GM19035 (cell line): ENCODE data around the gene C1orf35.

Experiments
- ATAC-seq: cut with Tn5 transposase; IDR thresholded peaks from one replicate; pipeline ENCODE4 v1.9.1; 2021; ENCODE audit not compliant: unreplicated experiment

C1orf35 gene

DNA sequence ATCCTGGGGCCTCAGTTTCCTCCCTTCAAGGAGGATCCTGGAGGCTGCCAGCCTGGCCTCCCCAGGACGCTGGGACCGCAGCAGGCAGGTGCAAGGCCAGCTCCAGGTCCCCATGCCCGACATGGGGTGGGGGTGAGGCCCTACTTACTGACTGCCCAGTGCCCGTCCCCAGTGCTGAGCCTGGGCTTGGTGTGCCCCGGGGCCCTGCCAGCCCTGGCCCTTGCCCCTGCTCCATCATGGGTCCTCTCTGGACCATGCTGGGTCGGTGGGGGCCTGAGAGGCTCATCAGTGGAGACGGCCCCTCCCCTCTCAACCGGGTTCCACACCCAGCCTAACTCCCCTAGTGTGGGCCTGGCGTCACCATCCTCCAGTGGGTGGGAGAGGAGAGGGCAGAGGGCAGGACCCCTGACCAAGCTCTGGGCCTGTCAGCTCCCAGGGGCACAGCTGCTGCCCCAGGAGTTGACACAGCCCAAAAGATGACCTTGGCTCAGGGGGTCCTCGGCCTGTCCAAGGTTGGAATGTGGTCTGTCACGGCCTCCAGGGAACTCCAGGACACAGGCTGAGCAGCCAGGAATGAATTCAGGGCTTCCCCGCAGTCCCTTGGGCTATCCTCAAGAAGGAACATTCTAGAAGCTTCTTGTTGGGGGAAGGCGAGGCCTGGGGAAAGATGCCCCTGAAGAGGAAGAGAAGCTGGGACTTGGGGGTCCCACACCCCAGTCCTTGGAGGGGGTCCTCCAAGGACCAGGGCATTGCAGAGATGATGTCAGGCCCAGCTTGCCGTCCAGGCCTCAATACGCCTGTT is 38.2 kb downstream of the C1orf35 start:
- no peak for ATAC-seq

DNA sequence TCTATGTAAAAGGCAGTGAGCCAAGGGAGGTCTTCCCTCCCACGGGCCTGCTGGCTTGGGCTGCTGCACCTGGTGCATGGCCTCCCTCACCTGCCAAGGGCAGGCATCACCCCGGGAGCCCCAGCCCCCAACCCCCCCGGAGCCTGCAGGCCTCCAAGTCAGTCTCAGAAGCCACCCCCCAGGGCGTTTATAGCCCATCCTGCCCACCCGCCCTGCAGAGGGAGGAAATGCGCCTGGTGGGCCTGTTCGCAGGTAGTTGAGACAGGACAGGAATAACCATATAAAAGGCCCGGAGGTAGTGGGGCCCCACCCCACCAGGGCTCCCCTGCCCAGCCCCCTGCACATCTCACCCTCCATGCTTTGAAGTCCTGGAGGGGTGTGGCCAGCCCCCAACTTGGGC is 38.8 kb downstream of the C1orf35 start:
- no peak for ATAC-seq

DNA sequence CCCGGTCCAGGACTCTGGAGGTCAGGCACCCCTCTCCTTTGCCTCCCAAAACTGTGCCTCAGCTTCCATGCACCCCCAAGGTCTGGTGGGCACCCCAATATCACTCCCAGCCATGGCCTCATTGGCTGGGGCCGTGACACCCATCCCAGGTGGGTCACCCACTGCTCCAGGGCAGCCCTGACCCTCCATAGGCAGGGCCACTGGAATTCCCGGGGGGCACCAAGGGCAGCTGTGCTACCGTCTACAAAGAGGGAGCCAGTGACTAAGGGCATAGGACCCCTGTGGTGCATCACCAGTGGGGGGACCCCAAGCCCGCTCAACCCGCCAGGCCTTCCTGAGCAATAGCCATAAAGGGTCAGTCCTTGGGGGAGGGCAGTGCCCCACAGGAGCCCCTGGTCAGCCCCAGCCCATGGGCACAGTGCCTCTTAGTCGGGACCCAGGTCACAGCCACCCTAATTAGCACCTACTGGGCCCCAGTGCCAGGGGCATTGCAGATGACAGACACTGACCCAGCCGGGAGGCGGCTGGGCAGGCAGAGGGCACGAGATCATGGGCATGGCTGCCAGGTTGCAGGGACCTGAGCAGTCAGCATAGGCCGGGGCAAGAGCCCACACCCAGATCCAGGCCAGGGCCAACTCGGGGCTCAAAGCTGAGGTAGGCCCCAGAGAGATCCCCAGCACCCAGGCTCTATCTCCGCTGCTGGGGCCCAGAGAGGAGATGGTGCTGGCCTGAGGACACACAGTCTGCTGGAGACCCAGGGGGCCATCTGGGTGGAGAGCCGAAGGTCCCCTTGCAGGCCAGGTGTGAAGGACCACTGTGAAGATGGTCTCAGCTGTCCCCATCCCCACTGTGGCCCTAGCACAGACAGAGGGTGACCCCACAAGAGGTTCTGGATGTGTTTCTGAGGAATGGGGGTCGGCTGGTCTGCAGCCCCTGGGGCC is 39.6 kb downstream of the C1orf35 start:
- no peak for ATAC-seq

DNA sequence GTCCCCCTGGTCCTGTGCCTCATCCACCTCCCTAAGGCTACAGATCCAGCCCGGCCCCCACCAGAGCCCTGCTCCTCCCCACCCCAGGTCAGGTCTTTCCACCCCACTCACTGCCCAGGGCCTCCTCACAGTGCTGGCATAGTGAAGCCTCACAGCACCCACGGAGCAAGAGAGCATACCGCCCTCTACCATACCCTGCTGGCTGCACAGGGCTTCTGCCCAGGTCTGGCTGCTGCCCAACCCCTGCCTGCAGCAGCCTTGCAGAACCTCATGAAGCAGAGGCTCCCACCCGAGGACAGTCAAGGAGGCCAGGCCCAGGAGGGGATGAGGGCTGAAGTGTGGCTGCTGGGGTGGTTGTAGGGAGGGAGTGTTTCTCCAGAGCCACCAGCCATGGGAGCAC is 40.3 kb downstream of the C1orf35 start:
- no peak for ATAC-seq

DNA sequence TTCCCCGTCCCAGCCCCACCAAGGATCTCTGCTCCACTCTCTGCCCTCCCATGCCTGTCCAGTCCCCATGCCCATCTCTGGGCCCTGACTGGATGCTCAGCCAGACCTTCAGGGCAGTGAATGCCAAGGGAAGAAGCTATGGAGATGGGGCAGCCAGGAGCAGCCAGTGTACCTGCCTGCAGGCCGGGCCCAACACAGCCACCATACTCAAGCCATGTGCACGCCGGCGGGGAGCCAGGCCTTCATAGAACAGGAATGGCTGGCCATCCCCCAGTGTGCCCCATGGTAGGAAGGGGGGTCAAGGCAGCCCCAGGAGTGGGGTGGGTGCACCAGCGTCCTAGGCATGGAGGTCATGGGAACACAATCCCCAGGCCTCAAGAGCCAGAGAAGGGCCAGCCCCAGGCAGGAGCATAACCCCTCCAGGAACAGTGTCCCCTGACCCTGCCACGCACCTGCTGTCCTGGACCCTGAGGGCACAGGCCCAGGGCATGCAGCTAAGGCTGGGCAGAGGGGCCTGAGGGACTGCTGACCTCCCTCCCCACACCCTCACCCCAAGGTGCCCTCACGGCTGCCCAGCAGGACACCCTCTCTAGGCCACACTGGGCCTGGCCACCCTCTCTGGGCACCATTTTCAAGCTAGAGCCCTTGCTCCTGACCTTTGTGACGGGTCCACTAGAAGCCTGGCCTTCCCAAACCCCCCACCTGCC is 40.9 kb downstream of the C1orf35 start:
- ATAC-seq: no peak

DNA sequence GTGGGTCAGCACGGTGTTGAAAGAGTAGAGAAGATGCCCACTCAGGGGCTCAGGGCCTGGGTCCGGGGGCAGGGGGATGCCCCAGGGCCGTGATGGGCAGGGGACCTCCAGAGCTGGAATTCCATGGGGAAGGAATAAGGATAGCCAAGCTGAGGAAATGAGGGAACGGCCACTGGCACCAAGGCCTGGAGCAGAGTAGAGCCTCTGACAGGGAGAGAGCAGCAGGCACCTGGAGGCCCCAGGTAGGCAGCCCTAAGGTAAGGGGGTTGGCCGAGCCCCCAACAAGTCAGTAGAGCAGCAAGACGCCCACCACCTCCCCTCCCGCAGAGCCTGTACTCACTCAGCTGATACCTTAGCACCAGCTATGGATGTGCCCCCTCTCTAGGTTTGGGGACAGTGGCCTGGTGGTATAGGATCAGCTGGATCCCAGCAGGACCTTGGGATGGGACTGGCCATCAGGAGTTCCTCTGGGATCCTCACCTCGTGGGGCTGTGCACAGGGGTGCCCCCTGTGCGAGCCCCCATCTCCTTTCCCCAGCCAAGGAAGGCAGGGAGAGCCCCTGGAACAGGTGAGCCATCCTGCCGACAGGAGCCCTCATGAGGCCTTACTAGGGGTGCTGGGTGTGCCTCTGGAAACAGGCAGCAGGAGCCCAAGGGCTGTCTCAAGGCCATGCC is 41.6 kb downstream of the C1orf35 start:
- ATAC-seq: no peak

DNA sequence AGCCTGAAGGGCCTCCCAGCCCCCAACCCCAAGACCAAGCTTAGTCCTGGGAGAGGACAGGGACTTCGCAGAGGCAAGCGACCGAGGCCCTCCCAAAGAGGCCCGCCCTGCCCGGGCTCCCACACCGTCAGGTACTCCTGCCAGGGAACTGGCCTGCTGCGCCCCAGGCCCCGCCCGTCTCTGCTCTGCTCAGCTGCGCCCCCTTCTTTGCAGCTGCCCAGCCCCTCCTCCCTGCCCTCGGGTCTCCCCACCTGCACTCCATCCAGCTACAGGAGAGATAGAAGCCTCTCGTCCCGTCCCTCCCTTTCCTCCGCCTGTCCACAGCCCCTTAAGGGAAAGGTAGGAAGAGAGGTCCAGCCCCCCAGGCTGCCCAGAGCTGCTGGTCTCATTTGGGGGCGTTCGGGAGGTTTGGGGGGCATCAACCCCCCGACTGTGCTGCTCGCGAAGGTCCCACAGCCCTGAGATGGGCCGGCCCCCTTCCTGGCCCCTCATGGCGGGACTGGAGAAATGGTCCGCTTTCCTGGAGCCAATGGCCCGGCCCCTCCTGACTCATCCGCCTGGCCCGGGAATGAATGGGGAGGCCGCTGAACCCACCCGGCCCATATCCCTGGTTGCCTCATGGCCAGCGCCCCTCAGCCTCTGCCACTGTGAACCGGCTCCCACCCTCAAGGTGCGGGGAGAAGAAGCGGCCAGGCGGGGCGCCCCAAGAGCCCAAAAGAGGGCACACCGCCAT is 42.5 kb downstream of the C1orf35 start:
- no peak for ATAC-seq

DNA sequence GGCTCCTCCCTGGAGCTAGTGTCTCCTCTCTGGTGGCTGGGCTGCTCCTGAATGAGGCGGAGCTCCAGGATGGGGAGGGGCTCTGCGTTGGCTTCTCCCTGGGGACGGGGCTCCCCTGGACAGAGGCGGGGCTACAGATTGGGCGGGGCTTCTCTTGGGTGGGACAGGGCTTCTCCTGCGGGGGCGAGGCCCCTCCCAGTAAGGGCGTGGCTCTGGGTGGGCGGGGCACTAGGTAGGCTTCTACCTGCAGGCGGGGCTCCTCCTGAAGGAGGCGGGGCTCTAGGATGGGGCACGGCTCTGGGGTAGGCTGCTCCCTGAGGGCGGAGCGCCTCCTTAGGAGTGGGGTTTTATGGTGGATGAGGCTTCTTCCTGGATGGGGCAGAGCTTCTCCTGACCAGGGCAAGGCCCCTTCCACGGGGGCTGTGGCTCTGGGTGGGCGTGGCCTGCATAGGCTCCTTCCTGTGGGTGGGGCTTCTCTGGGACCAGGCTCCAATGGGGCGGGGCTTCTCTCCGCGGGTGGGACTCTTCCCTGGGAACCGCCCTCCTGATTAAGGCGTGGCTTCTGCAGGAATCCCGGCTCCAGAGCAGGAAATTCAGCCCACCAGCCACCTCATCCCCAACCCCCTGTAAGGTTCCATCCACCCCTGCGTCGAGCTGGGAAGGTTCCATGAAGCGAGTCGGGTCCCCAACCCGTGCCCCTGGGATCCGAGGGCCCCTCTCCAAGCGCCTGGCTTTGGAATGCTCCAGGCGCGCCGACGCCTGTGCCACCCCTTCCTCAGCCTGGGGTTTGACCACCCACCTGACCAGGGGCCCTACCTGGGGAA is 43.3 kb downstream of the C1orf35 start:
- peak; percentile 60 for ATAC-seq

DNA sequence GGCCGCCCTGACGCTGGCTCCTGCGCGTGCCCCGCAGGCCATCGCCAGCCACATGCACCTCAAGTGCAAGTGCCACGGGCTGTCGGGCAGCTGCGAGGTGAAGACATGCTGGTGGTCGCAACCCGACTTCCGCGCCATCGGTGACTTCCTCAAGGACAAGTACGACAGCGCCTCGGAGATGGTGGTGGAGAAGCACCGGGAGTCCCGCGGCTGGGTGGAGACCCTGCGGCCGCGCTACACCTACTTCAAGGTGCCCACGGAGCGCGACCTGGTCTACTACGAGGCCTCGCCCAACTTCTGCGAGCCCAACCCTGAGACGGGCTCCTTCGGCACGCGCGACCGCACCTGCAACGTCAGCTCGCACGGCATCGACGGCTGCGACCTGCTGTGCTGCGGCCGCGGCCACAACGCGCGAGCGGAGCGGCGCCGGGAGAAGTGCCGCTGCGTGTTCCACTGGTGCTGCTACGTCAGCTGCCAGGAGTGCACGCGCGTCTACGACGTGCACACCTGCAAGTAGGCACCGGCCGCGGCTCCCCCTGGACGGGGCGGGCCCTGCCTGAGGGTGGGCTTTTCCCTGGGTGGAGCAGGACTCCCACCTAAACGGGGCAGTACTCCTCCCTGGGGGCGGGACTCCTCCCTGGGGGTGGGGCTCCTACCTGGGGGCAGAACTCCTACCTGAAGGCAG is 44.0 kb downstream of the C1orf35 start:
- ATAC-seq: peak; percentile 31

DNA sequence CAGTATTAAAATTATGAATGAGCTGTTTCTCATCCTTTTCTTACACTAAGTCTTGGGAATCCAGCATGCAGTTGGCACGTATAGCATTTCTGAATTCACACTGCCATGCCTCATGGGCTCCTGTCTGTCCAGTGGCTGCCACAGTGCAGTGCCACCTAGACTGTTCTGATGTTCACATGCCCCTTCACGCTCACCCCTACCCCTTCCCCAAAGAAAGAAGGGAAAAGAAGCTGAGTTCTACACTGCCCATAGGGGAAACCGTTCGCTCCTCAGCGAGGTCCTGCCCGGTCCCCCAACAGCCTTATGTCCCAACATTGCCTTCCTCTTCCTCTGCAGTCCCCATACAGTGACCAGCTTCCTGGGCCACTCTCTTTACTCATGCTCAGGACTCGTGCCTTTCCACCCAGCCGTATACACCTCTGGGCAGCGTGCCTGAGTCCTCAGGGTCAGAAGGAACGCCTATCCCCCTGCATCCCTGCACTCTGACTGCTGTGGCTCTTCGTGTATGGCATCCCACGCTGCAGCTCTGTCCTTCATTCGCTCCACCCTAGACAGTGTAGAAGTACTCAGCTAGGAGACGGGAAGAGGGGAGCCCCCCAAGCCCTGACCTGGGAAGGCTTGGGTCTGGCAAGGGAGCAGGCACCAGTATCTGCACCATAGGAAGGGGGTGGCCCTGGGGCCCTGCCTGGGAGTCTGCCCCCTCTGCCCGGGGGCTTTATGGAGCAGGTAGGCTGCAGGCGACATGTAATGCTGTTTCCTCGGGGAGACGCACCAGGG is 44.8 kb downstream of the C1orf35 start:
- no peak for ATAC-seq
